HEK293T (cell line): ENCODE measurements around the gene THSD8.

Experiments
- CTCF ChIA-PET: fragments of 350-600 bp; formaldehyde crosslinking; extraction: SDS; loops from one replicate; lab custom pipeline; 2021; ENCODE audit warnings: antibody characterized with exemption, inconsistent platforms; lab: Yijun Ruan, JAX
- POLR2A ChIA-PET: fragments of 350-600 bp; formaldehyde crosslinking; extraction: SDS; loops from one replicate; lab custom pipeline; 2020; ENCODE audit warnings: antibody characterized with exemption, inconsistent platforms; lab: Yijun Ruan, JAX
- DNase-seq: peaks from one replicate; pipeline ENCODE4 v3.0.0; 2012; ENCODE audit warnings: mixed read lengths; ENCODE audit errors: extremely low spot score
- ARNT ChIP-seq: fragments of 450-650 bp; IDR thresholded peaks from 2 replicates; pipeline ENCODE4 v1.6.1; 2017; ENCODE audit warnings: mild to moderate bottlenecking
- BHLHE40 ChIP-seq: fragments of 450-650 bp; IDR thresholded peaks from 2 replicates; pipeline ENCODE4 v1.6.1; 2016; ENCODE audit warnings: mild to moderate bottlenecking, moderate library complexity, borderline replicate concordance
- CTBP1 ChIP-seq: fragments of 450-650 bp; IDR thresholded peaks from 2 replicates; pipeline ENCODE4 v1.6.1; 2016; ENCODE audit warnings: borderline replicate concordance
- ELF4 ChIP-seq: fragments of 450-650 bp; IDR thresholded peaks from 2 replicates; pipeline ENCODE4 v1.6.1; 2017; ENCODE audit warnings: antibody characterized with exemption
- FOXA1 ChIP-seq: fragments of 450-650 bp; IDR thresholded peaks from 2 replicates; pipeline ENCODE4 v1.6.1; 2016; ENCODE audit warnings: mild to moderate bottlenecking
- FOXK2 ChIP-seq: fragments of 450-650 bp; IDR thresholded peaks from 2 replicates; pipeline ENCODE4 v1.6.1; 2016; ENCODE audit warnings: mild to moderate bottlenecking
- FOXM1 ChIP-seq: fragments of 450-650 bp; IDR thresholded peaks from 2 replicates; pipeline ENCODE4 v1.6.1; 2017; ENCODE audit warnings: mild to moderate bottlenecking, borderline replicate concordance
- HDGF ChIP-seq: fragments of 450-650 bp; IDR thresholded peaks from 2 replicates; pipeline ENCODE4 v1.6.1; 2017; ENCODE audit warnings: antibody characterized with exemption, borderline replicate concordance
- L3MBTL2 ChIP-seq: fragments of 450-650 bp; conservative IDR thresholded peaks from 2 replicates; pipeline ENCODE4 v1.6.1; 2016; ENCODE audit warnings: mild to moderate bottlenecking
- LEF1 ChIP-seq: fragments of 450-650 bp; IDR thresholded peaks from 2 replicates; pipeline ENCODE4 v1.6.1; 2017; ENCODE audit warnings: mild to moderate bottlenecking, borderline replicate concordance
- NFRKB ChIP-seq: fragments of 450-650 bp; IDR thresholded peaks from 2 replicates; pipeline ENCODE4 v1.6.1; 2016; ENCODE audit warnings: mild to moderate bottlenecking, moderate library complexity
- PKNOX1 ChIP-seq: fragments of 450-650 bp; IDR thresholded peaks from 2 replicates; pipeline ENCODE4 v1.6.1; 2016
- SP1 ChIP-seq: fragments of 450-650 bp; IDR thresholded peaks from 2 replicates; pipeline ENCODE4 v1.6.1; 2017
- SUZ12 ChIP-seq: fragments of 450-650 bp; IDR thresholded peaks from 2 replicates; pipeline ENCODE4 v1.6.1; 2016; ENCODE audit warnings: mild to moderate bottlenecking
- TARDBP ChIP-seq: fragments of 450-650 bp; IDR thresholded peaks from 2 replicates; pipeline ENCODE4 v1.6.1; 2016
- ZNF384 ChIP-seq: fragments of 450-650 bp; IDR thresholded peaks from 2 replicates; pipeline ENCODE4 v1.6.1; 2016

The THSD8 gene

GRCh38 chr19:12801466-12802266 is at the start of gene THSD8, which contains the start of gene PRDX2:
Gene THSD8, plus strand, starts transcription at chr19:12802069. Its CDS starts 3 bp downstream, at chr19:12802072.
Gene PRDX2, minus strand, starts transcription at chr19:12801800. Its CDS starts 539 bp downstream, at chr19:12801261.
- DNase-seq: peak; percentile 86
- ChIA-PET POLR2A (interaction anchor here (1.2 to 1.6 kb wide), 5 partner anchors 9 to 46 kb away, joined by 3 to 9 read pairs (median 5); partner anchors contain the start of gene JUNB), CTCF (interaction anchor here (1.6 to 1.8 kb wide), 2 partner anchors 24 to 44 kb away, joined by 5 to 9 read pairs; no protein-coding TSS in a partner anchor)
- TF ChIP-seq ARNT (no peak), L3MBTL2 (peak; percentile 42), HDGF (no peak), FOXM1 (peak; percentile 76; the same call in 1 of the 2 replicates)

- DNase-seq: no peak
- CTCF ChIA-PET: no interaction called here
- POLR2A ChIA-PET: interaction anchor here (1.0 to 1.2 kb wide), 2 partner anchors 12 to 21 kb away, joined by 3 to 4 read pairs; no protein-coding TSS in a partner anchor
- TF ChIP-seq FOXA1 (no peak), SP1 (no peak), HDGF (no peak), TARDBP (no peak), BHLHE40 (no peak), FOXK2 (no peak), ARNT (no peak), NFRKB (no peak), L3MBTL2 (no peak), PKNOX1 (no peak), LEF1 (no peak)
Observed at GRCh38 chr19:12754465-12755196, 47.2 kb upstream of the THSD8 start.

GRCh38 chr19:12756150-12756883 is 45.6 kb upstream of the THSD8 start:
- ChIA-PET CTCF (interaction anchor here (0.6 kb wide), 1 partner anchor 10 kb away, joined by 3 read pairs; no protein-coding TSS in a partner anchor), POLR2A (no interaction called here)
- no peak for DNase-seq
- TF ChIP-seq L3MBTL2 (no peak), FOXM1 (no peak), FOXA1 (no peak), PKNOX1 (no peak)

- DNase-seq: peak; percentile 88
- POLR2A ChIA-PET: interaction anchor here (0.6 to 1.7 kb wide), 9 partner anchors 8 to 68 kb away, joined by 3 to 9 read pairs (median 4); partner anchors contain the start of genes GET3, RNASEH2A, TNPO2 and TRIR
- CTCF ChIA-PET: interaction anchor here (0.5 to 1.8 kb wide), 21 partner anchors 8 to 304 kb away, joined by 3 to 17 read pairs (median 4); partner anchors contain the start of gene GET3
- TF ChIP-seq ARNT (no peak), FOXK2 (no peak), TARDBP (no peak), FOXM1 (no peak), ZNF384 (no peak), FOXA1 (no peak), ELF4 (no peak), CTBP1 (no peak), HDGF (no peak), LEF1 (no peak), SP1 (no peak), SUZ12 (no peak), PKNOX1 (no peak), BHLHE40 (no peak), NFRKB (no peak)
Observed at GRCh38 chr19:12757544-12758274, 44.2 kb upstream of the THSD8 start.

- TF ChIP-seq LEF1 (no peak), FOXM1 (no peak), SP1 (no peak), FOXK2 (no peak), CTBP1 (no peak), SUZ12 (no peak), HDGF (no peak), ZNF384 (no peak), FOXA1 (no peak), BHLHE40 (no peak), PKNOX1 (no peak), TARDBP (no peak)
- POLR2A ChIA-PET: interaction anchor here (0.8 to 1.4 kb wide), 4 partner anchors 33 to 47 kb away, joined by 3 to 4 read pairs (median 3); partner anchors contain the start of gene RNASEH2A
- CTCF ChIA-PET: interaction anchor here (0.5 to 3.3 kb wide), 9 partner anchors 26 to 1655 kb away, joined by 3 to 15 read pairs (median 5); partner anchors contain the start of gene JUNB
- no peak for DNase-seq
Observed at GRCh38 chr19:12759686-12760085, 42.2 kb upstream of the THSD8 start.
